NCI-H748 (cell line): ENCODE data around the gene SCN8A.
A peak's percentile ranks its signal among the peaks of the same experiment; 100 is the strongest.

Source experiments
- DNase-seq: peaks from one replicate; lab custom pipeline; 2025; ENCODE audit not compliant: unreplicated experiment; lab: John Stamatoyannopoulos, UW

SCN8A gene

GRCh38 chr12:51847643-51848325 is 256.8 kb downstream of the SCN8A start:
- DNase-seq, result peak; percentile 33

- DNase-seq, result no peak
These were observed 257.3 kb downstream of the SCN8A start, which contains the start of gene FIGNL2 for GRCh38 chr12:51848326-51848727. Gene FIGNL2, minus strand, starts transcription at chr12:51848718. Its CDS starts 26,305 bp downstream, at chr12:51822413.

- peak; percentile 33 for DNase-seq
These were observed 258.1 kb downstream of the SCN8A start for GRCh38 chr12:51848841-51849735.

- DNase-seq, result no peak
These were observed 259.3 kb downstream of the SCN8A start for GRCh38 chr12:51850081-51850964.

GRCh38 chr12:51850965-51851299 is 259.9 kb downstream of the SCN8A start:
- no peak for DNase-seq

GRCh38 chr12:51851413-51852124 is 260.5 kb downstream of the SCN8A start:
- DNase-seq, result no peak

GRCh38 chr12:51852404-51853137 is 261.5 kb downstream of the SCN8A start:
- no peak for DNase-seq

- no peak for DNase-seq
These were observed 264.8 kb downstream of the SCN8A start for GRCh38 chr12:51855586-51856428.

- DNase-seq, result no peak
These were observed 270.0 kb downstream of the SCN8A start for GRCh38 chr12:51860986-51861385.
